ENCODE data around the gene MATCAP1. TPM values are rescaled to one million over a fixed set of nuclear protein-coding genes. Genes with fewer than 3 reads are reported as not detected.
A peak's percentile ranks its signal among the peaks of the same experiment; 100 is the strongest.

The MATCAP1 gene
- polyA plus RNA-seq: 323 and 356 TPM in 2 replicates
- 135 and 176 TPM in 2 replicates for polyA minus RNA-seq

GRCh38 chr16:67183627-67184452, at the start of gene MATCAP1:
Gene MATCAP1 (minus strand): TSS chr16:67183963. CDS start chr16:67180610, 3,353 bp downstream.
- Histone ChIP-seq H3K9ac (ENCODE audit: low read length) (peak within 1 kb of the TSS; percentile 94), H3K4me2 (ENCODE audit: low read length) (peak within 1 kb of the TSS; percentile 76), H4K20me1 (ENCODE audit: insufficient read depth) (no peaks in the 10 kb centered on the region), H2AFZ (ENCODE audit: low read depth, low read length) (peak within 1 kb of the TSS; percentile 59), H3F3A (ENCODE audit: insufficient read depth, low read length, poor library complexity, severe bottlenecking) (no peaks in the 10 kb centered on the region), H3K9me2 (ENCODE audit: insufficient read depth, low read length) (no peaks in the 10 kb centered on the region), H3K4me3 (ENCODE audit: low read length) (peak within 1 kb of the TSS; percentile 91), H3K79me2 (replicated peaks; ENCODE audit: insufficient read depth, low read length) (peaks cover 24% of the 10 kb centered on the region), H3K36me3 (ENCODE audit: insufficient read depth, low read length) (no peaks in the 10 kb centered on the region), H3K9me3 (ENCODE audit: low read length) (no peaks in the 10 kb centered on the region), H3K27ac (ENCODE audit: low read length) (peak within 1 kb of the TSS; percentile 93), H3K27me3 (ENCODE audit: insufficient read depth, low read depth, low read length) (peaks cover 9% of the 10 kb centered on the region)
- TF ChIP-seq, protein P1, sequence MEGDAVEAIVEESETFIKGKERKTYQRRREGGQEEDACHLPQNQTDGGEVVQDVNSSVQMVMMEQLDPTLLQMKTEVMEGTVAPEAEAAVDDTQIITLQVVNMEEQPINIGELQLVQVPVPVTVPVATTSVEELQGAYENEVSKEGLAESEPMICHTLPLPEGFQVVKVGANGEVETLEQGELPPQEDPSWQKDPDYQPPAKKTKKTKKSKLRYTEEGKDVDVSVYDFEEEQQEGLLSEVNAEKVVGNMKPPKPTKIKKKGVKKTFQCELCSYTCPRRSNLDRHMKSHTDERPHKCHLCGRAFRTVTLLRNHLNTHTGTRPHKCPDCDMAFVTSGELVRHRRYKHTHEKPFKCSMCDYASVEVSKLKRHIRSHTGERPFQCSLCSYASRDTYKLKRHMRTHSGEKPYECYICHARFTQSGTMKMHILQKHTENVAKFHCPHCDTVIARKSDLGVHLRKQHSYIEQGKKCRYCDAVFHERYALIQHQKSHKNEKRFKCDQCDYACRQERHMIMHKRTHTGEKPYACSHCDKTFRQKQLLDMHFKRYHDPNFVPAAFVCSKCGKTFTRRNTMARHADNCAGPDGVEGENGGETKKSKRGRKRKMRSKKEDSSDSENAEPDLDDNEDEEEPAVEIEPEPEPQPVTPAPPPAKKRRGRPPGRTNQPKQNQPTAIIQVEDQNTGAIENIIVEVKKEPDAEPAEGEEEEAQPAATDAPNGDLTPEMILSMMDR (IDR thresholded peaks at IDR 0.05; ENCODE audit: poor library complexity, severe bottlenecking): no peak
- TF ChIP-seq RAD21 (conservative IDR thresholded peaks at IDR 0.05): no peak
- peak; percentile 96 for TF ChIP-seq POLR2AphosphoS5 (IDR thresholded peaks at IDR 0.05)
- TF ChIP-seq TAF1 (IDR thresholded peaks at IDR 0.05; ENCODE audit: low read depth): peak; percentile 66
- peak; percentile 69 for TF ChIP-seq EP300 (conservative IDR thresholded peaks at IDR 0.05; ENCODE audit: poor library complexity, severe bottlenecking)
- TF ChIP-seq SMC3 (conservative IDR thresholded peaks at IDR 0.05; ENCODE audit: poor library complexity): peak; percentile 22
- TF ChIP-seq EZH2 (IDR thresholded peaks at IDR 0.05; ENCODE audit: borderline replicate concordance, insufficient read depth, low read length, poor library complexity, severe bottlenecking): no peak
- TF ChIP-seq MXI1 (conservative IDR thresholded peaks at IDR 0.05; ENCODE audit: poor library complexity, severe bottlenecking): peak; percentile 85

DNA sequence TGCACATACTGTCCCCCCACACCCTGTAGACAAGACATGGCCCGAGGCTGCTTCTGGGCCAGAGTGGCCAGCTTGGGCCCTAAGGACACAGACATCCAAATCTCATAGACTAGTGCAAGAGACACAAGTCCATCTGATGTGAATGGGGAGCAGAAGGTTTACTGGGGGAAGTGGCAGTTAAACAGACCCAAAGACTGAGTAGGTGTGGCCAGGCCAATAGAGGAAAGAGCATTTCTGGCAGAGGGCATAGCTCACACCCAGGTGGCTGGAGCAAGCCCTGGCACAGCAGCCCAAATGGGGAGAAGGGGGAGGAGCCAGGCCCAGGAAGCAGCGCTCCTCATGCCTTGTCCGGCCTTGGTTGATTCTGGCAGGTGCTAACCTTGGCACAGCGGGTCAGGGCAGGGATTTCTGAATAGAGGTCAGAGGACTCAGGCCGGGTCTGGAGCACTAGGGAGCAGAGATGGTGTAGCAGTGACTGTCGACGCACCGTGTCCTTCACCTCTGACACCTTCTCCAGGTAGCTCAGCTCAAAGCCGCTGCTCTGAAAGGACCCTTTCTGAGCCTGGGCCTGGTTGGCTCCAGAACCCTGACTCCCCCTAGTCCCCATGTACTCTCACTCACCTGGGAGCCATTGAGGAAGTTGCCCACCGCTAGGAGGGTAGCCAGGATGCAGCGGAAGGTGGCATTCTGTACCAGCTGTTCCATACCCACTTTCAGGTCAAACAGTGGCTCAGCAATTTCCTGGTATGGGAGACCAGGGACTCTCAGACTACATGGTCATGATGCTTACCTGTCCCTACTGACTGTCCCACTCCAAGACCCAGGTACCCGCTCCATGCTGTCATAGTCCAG, 47.3 kb upstream of the MATCAP1 start:
- Histone ChIP-seq H3K4me3 (ENCODE audit: low read length) (no peak overlapping the region), H3K9ac (ENCODE audit: low read length) (no peak overlapping the region), H3K27ac (ENCODE audit: low read length) (no peak overlapping the region), H3F3A (ENCODE audit: insufficient read depth, low read length, poor library complexity, severe bottlenecking) (no peaks in the 10 kb centered on the region), H3K9me2 (ENCODE audit: insufficient read depth, low read length) (no peaks in the 10 kb centered on the region), H2AFZ (ENCODE audit: low read depth, low read length) (no peak overlapping the region), H4K20me1 (ENCODE audit: insufficient read depth) (no peaks in the 10 kb centered on the region), H3K79me2 (replicated peaks; ENCODE audit: insufficient read depth, low read length) (peaks cover 12% of the 10 kb centered on the region), H3K4me2 (ENCODE audit: low read length) (no peak overlapping the region), H3K9me3 (ENCODE audit: low read length) (no peaks in the 10 kb centered on the region), H3K36me3 (ENCODE audit: insufficient read depth, low read length) (no peaks in the 10 kb centered on the region), H3K27me3 (ENCODE audit: insufficient read depth, low read depth, low read length) (no peaks in the 10 kb centered on the region)
- no peak for TF ChIP-seq TAF1 (IDR thresholded peaks at IDR 0.05; ENCODE audit: low read depth)
- no peak for TF ChIP-seq RAD21 (conservative IDR thresholded peaks at IDR 0.05)
- TF ChIP-seq SMC3 (conservative IDR thresholded peaks at IDR 0.05; ENCODE audit: poor library complexity): no peak
- TF ChIP-seq, protein P1 (IDR thresholded peaks at IDR 0.05; ENCODE audit: poor library complexity, severe bottlenecking): no peak
- TF ChIP-seq POLR2AphosphoS5 (IDR thresholded peaks at IDR 0.05): no peak
- no peak for TF ChIP-seq EZH2 (IDR thresholded peaks at IDR 0.05; ENCODE audit: borderline replicate concordance, insufficient read depth, low read length, poor library complexity, severe bottlenecking)
- no peak for TF ChIP-seq MXI1 (conservative IDR thresholded peaks at IDR 0.05; ENCODE audit: poor library complexity, severe bottlenecking)
- TF ChIP-seq EP300 (conservative IDR thresholded peaks at IDR 0.05; ENCODE audit: poor library complexity, severe bottlenecking): no peak
- TF ChIP-seq REST (IDR thresholded peaks at IDR 0.05; ENCODE audit: borderline replicate concordance): no peak
